Glutamatergic neuron (in vitro differentiated cells): Measurements from ENCODE around the gene CHTF18. TPM values are rescaled to one million over a fixed set of nuclear protein-coding genes. Genes with fewer than 3 reads are reported as not detected.

Experiments
- DNase-seq: peaks from one replicate; pipeline ENCODE4 v3.0.0; 2022
- H3K27ac Mint-ChIP-seq: one replicate; pipeline ENCODE4 v1.8.0; 2020; ENCODE audit warnings: mild to moderate bottlenecking, mixed read lengths, inconsistent platforms; ENCODE audit not compliant: unreplicated experiment
- H3K27me3 Mint-ChIP-seq: one replicate; pipeline ENCODE4 v1.8.0; 2020; ENCODE audit warnings: mild to moderate bottlenecking, moderate library complexity, mixed read lengths, inconsistent platforms; ENCODE audit not compliant: unreplicated experiment
- H3K36me3 Mint-ChIP-seq: one replicate; pipeline ENCODE4 v1.8.0; 2020; ENCODE audit warnings: mild to moderate bottlenecking, mixed read lengths, inconsistent platforms; ENCODE audit not compliant: unreplicated experiment
- H3K4me1 Mint-ChIP-seq: one replicate; pipeline ENCODE4 v1.8.0; 2020; ENCODE audit warnings: mild to moderate bottlenecking, low read depth, mixed read lengths, inconsistent platforms; ENCODE audit not compliant: unreplicated experiment
- H3K4me3 Mint-ChIP-seq: one replicate; pipeline ENCODE4 v1.8.0; 2020; ENCODE audit warnings: mild to moderate bottlenecking, mixed read lengths, inconsistent platforms; ENCODE audit not compliant: unreplicated experiment
- H3K9me3 Mint-ChIP-seq: one replicate; pipeline ENCODE4 v1.8.0; 2020; ENCODE audit warnings: mild to moderate bottlenecking, moderate library complexity, mixed read lengths, inconsistent platforms; ENCODE audit not compliant: unreplicated experiment
- CTCF ChIP-seq: fragments of 200-600 bp; sonication (generic); IDR thresholded peaks from one replicate; pipeline ENCODE4 v1.5.0; 2021; ENCODE audit not compliant: partially characterized antibody, unreplicated experiment
- total RNA-seq: library from RNA; stranded (reverse); fragmentation: NEBNext Ultra II Directional; extraction: Animal tissue kit (Norgen Biotek cat#: 25700); gene quantifications from one replicate; pipeline ENCODE4 v1.2.1, GENCODE V29; 2021; ENCODE audit not compliant: unreplicated experiment

CHTF18 gene
- total RNA-seq, 1 donor from 2014 or later, result 49.2 TPM

- Mint-ChIP-seq H3K9me3 (peaks cover 6% of the 10 kb centered on the region), H3K27ac (no peak overlapping the region)
Observed at GRCh38 chr16:777826-778225, 10.6 kb upstream of the CHTF18 start.

GRCh38 chr16:778447-778846 lies 10.0 kb upstream of the CHTF18 start:
- peaks cover 7% of the 10 kb centered on the region for H3K27me3 Mint-ChIP-seq
- H3K4me1 Mint-ChIP-seq, result no peaks in the 10 kb centered on the region
- H3K4me3 Mint-ChIP-seq, result no peak overlapping the region
- H3K36me3 Mint-ChIP-seq, result no peaks in the 10 kb centered on the region
- no peak for TF ChIP-seq CTCF
- DNase-seq, result no peak
- H3K9me3 Mint-ChIP-seq, result peaks cover 6% of the 10 kb centered on the region
- no peak overlapping the region for H3K27ac Mint-ChIP-seq

More at GRCh38 chr16:777826-778225, 10.6 kb upstream of the CHTF18 start:
- Mint-ChIP-seq H3K27me3 (peaks cover 7% of the 10 kb centered on the region), H3K36me3 (no peaks in the 10 kb centered on the region), H3K4me1 (no peaks in the 10 kb centered on the region), H3K4me3 (no peak overlapping the region)
- no peak for DNase-seq
- no peak for TF ChIP-seq CTCF

GRCh38 chr16:778909-779527 lies 9.4 kb upstream of the CHTF18 start:
- peaks cover 7% of the 10 kb centered on the region for H3K27me3 Mint-ChIP-seq
- H3K9me3 Mint-ChIP-seq, result peaks cover 6% of the 10 kb centered on the region
- no peak overlapping the region for H3K27ac Mint-ChIP-seq
- no peaks in the 10 kb centered on the region for H3K36me3 Mint-ChIP-seq
- no peak for TF ChIP-seq CTCF
- H3K4me1 Mint-ChIP-seq, result no peaks in the 10 kb centered on the region
- no peak overlapping the region for H3K4me3 Mint-ChIP-seq
- DNase-seq, result no peak

GRCh38 chr16:779561-779960 lies 8.9 kb upstream of the CHTF18 start:
- no peak for TF ChIP-seq CTCF
- Mint-ChIP-seq H3K9me3 (peaks cover 6% of the 10 kb centered on the region), H3K4me1 (no peaks in the 10 kb centered on the region), H3K27ac (no peak overlapping the region), H3K36me3 (no peaks in the 10 kb centered on the region), H3K4me3 (no peak overlapping the region), H3K27me3 (peaks cover 7% of the 10 kb centered on the region)
- no peak for DNase-seq

- H3K9me3 Mint-ChIP-seq, result peaks cover 6% of the 10 kb centered on the region
- DNase-seq, result no peak
- no peak overlapping the region for H3K27ac Mint-ChIP-seq
- no peaks in the 10 kb centered on the region for H3K36me3 Mint-ChIP-seq
- peaks cover 7% of the 10 kb centered on the region for H3K27me3 Mint-ChIP-seq
- no peaks in the 10 kb centered on the region for H3K4me1 Mint-ChIP-seq
- TF ChIP-seq CTCF, result no peak
- H3K4me3 Mint-ChIP-seq, result no peak overlapping the region
Observed at GRCh38 chr16:780296-780695, 8.1 kb upstream of the CHTF18 start.
